Upper lobe of left lung (tissue), 6 donors: ENCODE measurements around the gene OXTR. TPM values are rescaled to one million over a fixed set of nuclear protein-coding genes. Genes with fewer than 3 reads are reported as not detected.

ENCODE experiments used
- ATAC-seq, 2 donors: fragments of 200-7000 bp; cut with Tn5 transposase; one replicate each; pipeline ENCODE4 v1.9.1; 2022; ENCODE audit warnings: mild to moderate bottlenecking in 2 of 2, moderate library complexity in 2 of 2; ENCODE audit not compliant: low FRiP score in 2 of 2
- DNase-seq, 2 donors: peaks; one replicate each; pipeline ENCODE4 v3.0.0-alpha.2; 2019 to 2020
- H3K27ac ChIP-seq, 4 donors: fragments of 200-600 bp; sonication (generic); one replicate each; pipeline ENCODE4 v1.5.1; 2016 to 2019
- H3K27me3 ChIP-seq, 4 donors: fragments of 200-600 bp; sonication (generic); one replicate each; pipeline ENCODE4 v1.5.1; 2017 to 2019
- H3K36me3 ChIP-seq, 4 donors: fragments of 200-600 bp; sonication (generic); one replicate each; pipeline ENCODE4 v1.5.1; 2016 to 2019
- H3K4me1 ChIP-seq, 4 donors: fragments of 200-600 bp; sonication (generic); one replicate each; pipeline ENCODE4 v1.5.1; 2018 to 2019
- H3K4me3 ChIP-seq, 4 donors: fragments of 200-600 bp; sonication (generic); one replicate each; pipeline ENCODE4 v1.5.1; 2017 to 2019; ENCODE audit warnings: mild to moderate bottlenecking in 2 of 4, moderate library complexity in 1 of 4
- H3K9me3 ChIP-seq, 4 donors: fragments of 200-600 bp; sonication (generic); one replicate each; pipeline ENCODE4 v1.5.1; 2018 to 2019
- EP300 ChIP-seq, 4 donors: sonication (generic); formaldehyde crosslinking; IDR thresholded peaks; one replicate each; pipeline ENCODE4 v1.5.1; 2017; ENCODE audit warnings: antibody characterized with exemption in 4 of 4, control low read depth in 2 of 4
- POLR2A ChIP-seq, 4 donors: fragments of 450-650 bp; IDR thresholded peaks; one replicate each; pipeline ENCODE4 v1.5.1; 2016 to 2017; ENCODE audit warnings: antibody characterized with exemption in 4 of 4, mild to moderate bottlenecking in 2 of 4
- POLR2AphosphoS5 ChIP-seq, 2 donors: sonication (generic); formaldehyde crosslinking; IDR thresholded peaks; one replicate each; pipeline ENCODE4 v1.5.1; 2017; ENCODE audit warnings: antibody characterized with exemption in 2 of 2
- WGBS, 2 donors: methylation state at CpG; one replicate each; pipeline ENCODE4 v1.1.5; 2017 to 2018; 5-methylcytosine and 5-hydroxymethylcytosine counted together
- total RNA-seq, 6 donors: library from RNA; depleted of rRNA in 4 of 6; stranded (reverse); fragments of >200 nt in 4 of 6; gene quantifications; one replicate each; pipeline versions ENCODE4 v1.1.0 to v1.2.1, GENCODE V29; 2016 to 2021
- TF ChIP-seq, protein P1 (sequence below), 6 experiments: fragments of 450-650 bp in 4 of 6; fragments of 200-600 bp in 2 of 6; sonication (generic) in 2 of 6; IDR thresholded peaks; one replicate each; pipeline ENCODE4 v1.5.1; 2016 to 2019; ENCODE audit warnings: antibody characterized with exemption in 6 of 6
- donor health status: DM: no; HTN: no; CAD: no; lungs with moderate emphysema.
- donor health status: DM: no; HTN: yes; CAD: no; lungs with severe emphysema.

The OXTR gene
- total RNA-seq, 6 donors from 2014 or later = 0.15 to 11.5 (median 0.45) TPM; not detected in 2

DNA sequence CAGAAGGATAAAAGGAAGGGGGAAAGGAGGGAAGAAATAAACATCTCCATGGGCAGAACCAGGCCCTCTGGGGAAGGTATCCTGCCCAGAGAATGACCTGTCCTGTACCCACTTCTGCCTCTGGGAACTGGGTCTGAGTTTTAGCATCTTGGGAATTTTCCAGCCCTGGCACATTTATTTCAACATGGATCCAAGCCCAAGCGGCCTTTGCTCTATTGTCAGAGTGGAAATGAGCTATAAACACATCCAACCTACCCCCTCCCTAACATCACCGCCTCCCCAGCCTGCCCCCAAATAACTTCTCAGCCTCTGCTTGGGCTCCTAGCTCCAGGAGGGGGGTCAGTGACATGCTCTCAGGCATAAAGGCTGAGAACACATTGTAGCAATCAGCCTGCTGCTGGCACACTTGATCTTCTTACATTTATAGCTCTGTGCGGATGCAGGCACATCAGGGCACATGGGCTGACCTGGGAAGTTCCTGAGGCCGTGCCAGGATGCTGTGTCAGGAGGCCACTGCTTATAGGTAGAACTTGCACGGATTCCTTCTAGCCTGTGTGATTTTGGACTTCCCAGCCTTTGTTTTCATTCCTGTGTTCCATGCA is 4.6 kb upstream of the OXTR start:
- no peak for DNase-seq
- WGBS, 2 donors = 55 to 71% methylated on average over 5 of the region's 5 CpGs

DNA sequence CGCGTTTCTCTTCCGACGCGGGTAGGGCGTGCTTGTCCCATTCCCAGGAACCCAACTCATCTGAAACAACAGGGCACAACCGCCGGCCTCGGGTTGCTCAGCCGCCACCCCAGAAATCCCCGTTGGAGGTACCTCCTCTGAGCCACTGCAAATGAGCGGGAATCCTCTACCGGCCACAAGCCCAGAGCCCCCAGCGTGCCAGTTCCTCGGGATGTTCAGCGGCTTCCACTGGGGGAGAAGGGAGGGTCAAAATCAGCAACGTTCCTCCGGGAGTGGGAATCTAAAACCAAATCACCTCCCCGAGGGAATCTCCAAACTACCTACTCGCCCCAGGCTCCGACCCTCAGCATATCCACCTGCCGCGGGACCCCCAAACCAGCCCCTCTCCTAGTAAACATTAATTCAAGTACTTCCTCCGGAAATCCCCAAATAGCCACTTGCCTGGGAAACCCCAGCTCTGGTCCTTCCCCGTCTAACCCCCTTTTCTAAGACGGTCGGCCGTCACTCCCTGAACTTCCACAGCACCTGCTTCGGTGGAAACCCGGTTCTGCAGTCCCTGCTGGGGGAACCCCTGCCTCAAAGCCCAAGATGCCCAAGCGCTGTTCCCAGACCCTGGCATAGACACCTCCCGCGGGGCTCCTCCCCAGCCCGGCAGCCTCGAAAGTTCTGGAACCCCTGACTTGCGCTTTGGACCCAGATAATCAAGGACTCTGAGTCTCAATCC is 887 bp downstream of the OXTR start:
- WGBS, 2 donors = 4 to 5% methylated on average over 29 to 30 of the region's 36 CpGs
- H3K36me3 ChIP-seq = no peaks in the 10 kb centered on the region
- TF ChIP-seq POLR2AphosphoS5 (IDR thresholded peaks at IDR 0.05) (no peak), POLR2A (IDR thresholded peaks at IDR 0.05) (no peak), EP300 (IDR thresholded peaks at IDR 0.05) (no peak)
- TF ChIP-seq, protein P1, sequence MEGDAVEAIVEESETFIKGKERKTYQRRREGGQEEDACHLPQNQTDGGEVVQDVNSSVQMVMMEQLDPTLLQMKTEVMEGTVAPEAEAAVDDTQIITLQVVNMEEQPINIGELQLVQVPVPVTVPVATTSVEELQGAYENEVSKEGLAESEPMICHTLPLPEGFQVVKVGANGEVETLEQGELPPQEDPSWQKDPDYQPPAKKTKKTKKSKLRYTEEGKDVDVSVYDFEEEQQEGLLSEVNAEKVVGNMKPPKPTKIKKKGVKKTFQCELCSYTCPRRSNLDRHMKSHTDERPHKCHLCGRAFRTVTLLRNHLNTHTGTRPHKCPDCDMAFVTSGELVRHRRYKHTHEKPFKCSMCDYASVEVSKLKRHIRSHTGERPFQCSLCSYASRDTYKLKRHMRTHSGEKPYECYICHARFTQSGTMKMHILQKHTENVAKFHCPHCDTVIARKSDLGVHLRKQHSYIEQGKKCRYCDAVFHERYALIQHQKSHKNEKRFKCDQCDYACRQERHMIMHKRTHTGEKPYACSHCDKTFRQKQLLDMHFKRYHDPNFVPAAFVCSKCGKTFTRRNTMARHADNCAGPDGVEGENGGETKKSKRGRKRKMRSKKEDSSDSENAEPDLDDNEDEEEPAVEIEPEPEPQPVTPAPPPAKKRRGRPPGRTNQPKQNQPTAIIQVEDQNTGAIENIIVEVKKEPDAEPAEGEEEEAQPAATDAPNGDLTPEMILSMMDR (IDR thresholded peaks at IDR 0.05) = no peak
- no peak for DNase-seq
- peaks cover 19 to 28% (median 24%) of the 10 kb centered on the region in 4 donors for H3K4me1 ChIP-seq
- H3K27me3 ChIP-seq = peaks cover 0 to 29% (median 20%) of the 10 kb centered on the region in 4 donors
- H3K9me3 ChIP-seq = no peaks in the 10 kb centered on the region
- no peak overlapping the region for H3K27ac ChIP-seq
- peak overlapping the region in 2 of 4 donors; percentile 31 to 40 for H3K4me3 ChIP-seq
- ATAC-seq = no peak

More for the DNA sequence above, 4.6 kb upstream of the OXTR start:
- no peak for ATAC-seq
- Histone ChIP-seq H3K27ac (no peak overlapping the region), H3K36me3 (no peaks in the 10 kb centered on the region), H3K27me3 (peaks cover 0 to 7% (median 4%) of the 10 kb centered on the region in 4 donors), H3K9me3 (no peaks in the 10 kb centered on the region), H3K4me1 (peaks cover 4 to 11% (median 7%) of the 10 kb centered on the region in 4 donors), H3K4me3 (no peak overlapping the region)
- TF ChIP-seq POLR2AphosphoS5 (IDR thresholded peaks at IDR 0.05) (no peak), EP300 (IDR thresholded peaks at IDR 0.05) (no peak), POLR2A (IDR thresholded peaks at IDR 0.05) (no peak)
- TF ChIP-seq, protein P1 (IDR thresholded peaks at IDR 0.05) = no peak

DNA sequence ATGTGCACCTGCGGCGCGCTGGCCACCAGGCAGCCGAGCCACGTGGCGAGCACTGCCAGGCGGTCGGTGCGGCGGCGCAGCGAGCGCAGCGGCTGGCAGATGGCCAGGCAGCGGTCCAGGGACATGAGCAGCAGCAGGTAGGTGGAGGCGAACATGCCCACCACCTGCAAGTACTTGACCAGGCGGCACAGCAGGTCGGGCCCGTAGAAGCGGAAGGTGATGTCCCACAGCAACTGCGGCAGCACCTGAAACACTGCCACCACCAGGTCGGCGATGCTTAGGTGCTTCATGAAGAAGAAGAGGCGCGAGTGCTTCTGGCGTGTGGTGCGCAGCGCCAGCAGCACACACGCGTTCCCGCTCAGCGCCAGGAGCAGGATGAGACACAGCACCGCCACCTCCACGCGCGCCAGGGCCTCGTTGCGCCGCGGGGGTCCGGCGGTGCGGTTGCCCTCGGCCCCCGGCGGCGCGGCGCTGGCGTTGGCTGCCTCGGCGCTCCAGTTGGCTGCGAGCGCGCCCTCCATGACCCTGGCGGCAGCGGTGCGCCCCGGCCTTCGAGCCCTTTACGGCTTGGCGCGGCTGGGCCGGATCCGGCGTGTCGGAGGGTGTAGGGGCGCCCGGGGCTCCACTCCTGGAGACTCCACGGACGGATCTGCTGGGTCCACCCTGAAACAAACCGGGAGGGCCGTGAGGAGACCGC is 1.6 kb downstream of the OXTR start:
- Histone ChIP-seq H3K9me3 (no peaks in the 10 kb centered on the region), H3K4me1 (peaks cover 19 to 28% (median 24%) of the 10 kb centered on the region in 4 donors), H3K27ac (no peak overlapping the region), H3K4me3 (peak overlapping the region in 3 of 4 donors; percentile 15 to 40 (median 20)), H3K27me3 (peaks cover 0 to 29% (median 20%) of the 10 kb centered on the region in 4 donors), H3K36me3 (no peaks in the 10 kb centered on the region)
- DNase-seq (peak in 1 of 2 donors; percentile 86), ATAC-seq (peak in 1 of 2 donors; percentile 22)
- 4% methylated on average over 32 of the region's 74 CpGs; no CpG with 5 or more reads in 1 of the 2 donors for WGBS, 2 donors
- TF ChIP-seq POLR2AphosphoS5 (IDR thresholded peaks at IDR 0.05) = no peak
- TF ChIP-seq, protein P1 (IDR thresholded peaks at IDR 0.05) = no peak
- TF ChIP-seq POLR2A (IDR thresholded peaks at IDR 0.05) = no peak

DNA sequence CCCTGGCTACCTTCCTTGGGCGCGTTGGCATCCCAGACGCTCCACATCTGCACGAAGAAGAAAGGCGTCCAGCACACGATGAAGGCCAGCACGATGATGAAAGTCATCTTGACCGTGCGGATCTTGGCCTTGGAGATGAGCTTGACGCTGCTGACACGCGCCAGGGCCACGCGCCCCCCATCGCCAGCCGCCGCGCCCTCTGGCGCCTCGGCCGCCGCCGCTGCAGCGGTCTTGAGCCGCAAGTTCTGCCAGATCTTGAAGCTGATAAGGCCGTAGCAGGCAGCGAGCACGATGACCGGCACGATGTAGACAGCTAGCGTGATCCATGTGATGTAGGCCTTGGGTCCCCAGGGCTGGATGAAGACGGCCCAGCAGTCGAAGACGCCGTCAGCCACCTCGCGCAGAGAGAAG is 2.2 kb downstream of the OXTR start:
- no peaks in the 10 kb centered on the region for H3K36me3 ChIP-seq
- H3K9me3 ChIP-seq = no peaks in the 10 kb centered on the region
- TF ChIP-seq POLR2AphosphoS5 (IDR thresholded peaks at IDR 0.05) (no peak), EP300 (IDR thresholded peaks at IDR 0.05) (no peak), POLR2A (IDR thresholded peaks at IDR 0.05) (no peak)
- TF ChIP-seq, protein P1 (IDR thresholded peaks at IDR 0.05) = no peak
- peak overlapping the region in 1 of 4 donors; percentile 40 for H3K4me3 ChIP-seq
- H3K4me1 ChIP-seq = peaks cover 19 to 28% (median 24%) of the 10 kb centered on the region in 4 donors
- ATAC-seq (no peak), DNase-seq (peak in 1 of 2 donors; percentile 79)
- no peak overlapping the region for H3K27ac ChIP-seq
- 50 to 66% methylated on average over 14 to 25 of the region's 37 CpGs for WGBS, 2 donors
- H3K27me3 ChIP-seq = peaks cover 0 to 29% (median 20%) of the 10 kb centered on the region in 4 donors
